Activated CD4-positive, alpha-beta T cell treated with anti-CD3 and anti-CD28 coated beads, Interleukin-2, amount 10 ng/mL, durations not matched to agents 7 days and 5 days (primary cell): Measurements from ENCODE around the gene OPTC. TPM values are rescaled to one million over a fixed set of nuclear protein-coding genes. Genes with fewer than 3 reads are reported as not detected.

ENCODE experiments used
- CTCF ChIA-PET: fragments of 350-600 bp; sonication (Branson Sonifier 250); formaldehyde crosslinking; loops from one replicate; lab custom pipeline; 2021; ENCODE audit warnings: antibody characterized with exemption; lab: Charles Lee
- POLR2A ChIA-PET: fragments of 350-600 bp; sonication (Branson Sonifier 250); formaldehyde crosslinking; loops from one replicate; lab custom pipeline; 2021; ENCODE audit warnings: antibody characterized with exemption; lab: Charles Lee
- DNase-seq: peaks from one replicate; pipeline ENCODE4 v3.0.0-alpha.2; 2020
- H3K27ac Mint-ChIP-seq: one replicate; pipeline ENCODE4 v1.8.0; 2021; ENCODE audit warnings: mild to moderate bottlenecking, moderate library complexity, mixed read lengths
- H3K27me3 Mint-ChIP-seq: one replicate; pipeline ENCODE4 v1.8.0; 2021; ENCODE audit warnings: mixed read lengths
- H3K36me3 Mint-ChIP-seq: one replicate; pipeline ENCODE4 v1.8.0; 2021; ENCODE audit warnings: low read depth, mixed read lengths
- H3K4me1 Mint-ChIP-seq: one replicate; pipeline ENCODE4 v1.8.0; 2021; ENCODE audit warnings: mixed read lengths
- H3K4me3 Mint-ChIP-seq: one replicate; pipeline ENCODE4 v1.8.0; 2021; ENCODE audit warnings: mild to moderate bottlenecking, moderate library complexity, mixed read lengths
- H3K9me3 Mint-ChIP-seq: one replicate; pipeline ENCODE4 v1.8.0; 2021; ENCODE audit warnings: mixed read lengths
- total RNA-seq, 2 experiments: library from RNA; stranded (reverse); gene quantifications; one replicate each; pipeline ENCODE4 v1.2.3, GENCODE V29; 2021

OPTC gene
- total RNA-seq, 2 experiments from 2014 or later, result not detected

GRCh38 chr1:203467550-203467921 lies 26.4 kb upstream of the OPTC start:
- no peak overlapping the region for H3K4me3 Mint-ChIP-seq
- DNase-seq, result no peak
- H3K9me3 Mint-ChIP-seq, result no peaks in the 10 kb centered on the region
- peaks cover 3% of the 10 kb centered on the region for H3K27me3 Mint-ChIP-seq
- no peak overlapping the region for H3K27ac Mint-ChIP-seq
- CTCF ChIA-PET, result no interaction called here
- POLR2A ChIA-PET, result no interaction called here
- H3K36me3 Mint-ChIP-seq, result no peaks in the 10 kb centered on the region
- H3K4me1 Mint-ChIP-seq, result no peaks in the 10 kb centered on the region

GRCh38 chr1:203468326-203468725 lies 25.6 kb upstream of the OPTC start:
- Mint-ChIP-seq H3K27ac (no peak overlapping the region), H3K27me3 (peaks cover 3% of the 10 kb centered on the region), H3K9me3 (no peaks in the 10 kb centered on the region), H3K36me3 (no peaks in the 10 kb centered on the region), H3K4me1 (no peaks in the 10 kb centered on the region), H3K4me3 (no peak overlapping the region)
- ChIA-PET POLR2A (no interaction called here), CTCF (no interaction called here)
- DNase-seq, result no peak

GRCh38 chr1:203470240-203470639 lies 23.7 kb upstream of the OPTC start:
- no peaks in the 10 kb centered on the region for H3K9me3 Mint-ChIP-seq
- no peak overlapping the region for H3K27ac Mint-ChIP-seq
- DNase-seq, result no peak
- no peak overlapping the region for H3K4me3 Mint-ChIP-seq
- peaks cover 3% of the 10 kb centered on the region for H3K27me3 Mint-ChIP-seq
- POLR2A ChIA-PET, result no interaction called here
- no peaks in the 10 kb centered on the region for H3K4me1 Mint-ChIP-seq
- H3K36me3 Mint-ChIP-seq, result no peaks in the 10 kb centered on the region
- CTCF ChIA-PET, result no interaction called here

- Mint-ChIP-seq H3K27me3 (peaks cover 9% of the 10 kb centered on the region), H3K4me1 (no peaks in the 10 kb centered on the region), H3K36me3 (no peaks in the 10 kb centered on the region), H3K4me3 (no peak overlapping the region), H3K27ac (no peak overlapping the region), H3K9me3 (no peaks in the 10 kb centered on the region)
- DNase-seq, result no peak
- ChIA-PET POLR2A (no interaction called here), CTCF (interaction anchor here (0.7 to 1.9 kb wide), 2 partner anchors 15 to 1689 kb away, joined by 3 to 4 read pairs; no protein-coding TSS in a partner anchor)
Observed at GRCh38 chr1:203471841-203472240, 22.1 kb upstream of the OPTC start.

GRCh38 chr1:203473281-203473680 lies 20.7 kb upstream of the OPTC start:
- Mint-ChIP-seq H3K36me3 (no peaks in the 10 kb centered on the region), H3K4me3 (no peak overlapping the region), H3K27me3 (peaks cover 9% of the 10 kb centered on the region), H3K9me3 (no peaks in the 10 kb centered on the region), H3K27ac (no peak overlapping the region), H3K4me1 (no peaks in the 10 kb centered on the region)
- ChIA-PET CTCF (interaction anchor here (1.9 kb wide), 1 partner anchor 14 kb away, joined by 4 read pairs; no protein-coding TSS in a partner anchor), POLR2A (no interaction called here)
- no peak for DNase-seq

- ChIA-PET CTCF (interaction anchor here (0.7 to 1.9 kb wide), 3 partner anchors 13 to 51 kb away, joined by 3 to 5 read pairs (median 4); no protein-coding TSS in a partner anchor), POLR2A (no interaction called here)
Observed at GRCh38 chr1:203473781-203474305, 20.1 kb upstream of the OPTC start.

GRCh38 chr1:203475012-203475981 lies 18.7 kb upstream of the OPTC start, which contains the start of gene PRELP:
TSS of gene PRELP (plus strand) at chr1:203475806. CDS start at chr1:203483185, 7,379 bp downstream.
- no peak within 1 kb of the TSS for H3K4me3 Mint-ChIP-seq
- POLR2A ChIA-PET, result interaction anchor here (0.6 kb wide), 1 partner anchor 135 kb away, joined by 3 read pairs; no protein-coding TSS in a partner anchor
- H3K27ac Mint-ChIP-seq, result no peak within 1 kb of the TSS
- DNase-seq, result no peak
- peaks cover 9% of the 10 kb centered on the region for H3K27me3 Mint-ChIP-seq
- no peaks in the 10 kb centered on the region for H3K36me3 Mint-ChIP-seq
- H3K4me1 Mint-ChIP-seq, result no peaks in the 10 kb centered on the region
- H3K9me3 Mint-ChIP-seq, result no peaks in the 10 kb centered on the region
- CTCF ChIA-PET, result interaction anchor here (1.3 to 4.3 kb wide), 4 partner anchors 9 to 207 kb away, joined by 3 to 16 read pairs (median 6); no protein-coding TSS in a partner anchor

More at GRCh38 chr1:203473781-203474305, 20.1 kb upstream of the OPTC start:
- H3K4me1 Mint-ChIP-seq, result no peaks in the 10 kb centered on the region
- H3K9me3 Mint-ChIP-seq, result no peaks in the 10 kb centered on the region
- H3K36me3 Mint-ChIP-seq, result no peaks in the 10 kb centered on the region
- no peak overlapping the region for H3K4me3 Mint-ChIP-seq
- no peak for DNase-seq
- peaks cover 9% of the 10 kb centered on the region for H3K27me3 Mint-ChIP-seq
- no peak overlapping the region for H3K27ac Mint-ChIP-seq

- Mint-ChIP-seq H3K9me3 (no peaks in the 10 kb centered on the region), H3K4me3 (no peak overlapping the region), H3K36me3 (no peaks in the 10 kb centered on the region), H3K4me1 (peaks cover 5% of the 10 kb centered on the region), H3K27me3 (peaks cover 9% of the 10 kb centered on the region), H3K27ac (no peak overlapping the region)
- ChIA-PET CTCF (interaction anchor here (1.5 to 4.3 kb wide), 4 partner anchors 10 to 208 kb away, joined by 3 to 21 read pairs (median 12); no protein-coding TSS in a partner anchor), POLR2A (interaction anchor here (0.6 kb wide), 1 partner anchor 136 kb away, joined by 3 read pairs; no protein-coding TSS in a partner anchor)
- DNase-seq, result no peak
Observed at GRCh38 chr1:203476216-203476814, 17.6 kb upstream of the OPTC start.

GRCh38 chr1:203477748-203478147 lies 16.2 kb upstream of the OPTC start:
- DNase-seq, result no peak
- no peak overlapping the region for H3K4me3 Mint-ChIP-seq
- ChIA-PET CTCF (interaction anchor here (0.9 to 4.3 kb wide), 6 partner anchors 10 to 210 kb away, joined by 3 to 21 read pairs (median 4); no protein-coding TSS in a partner anchor), POLR2A (no interaction called here)
- peaks cover 5% of the 10 kb centered on the region for H3K4me1 Mint-ChIP-seq
- no peak overlapping the region for H3K27ac Mint-ChIP-seq
- no peaks in the 10 kb centered on the region for H3K36me3 Mint-ChIP-seq
- H3K27me3 Mint-ChIP-seq, result peaks cover 6% of the 10 kb centered on the region
- H3K9me3 Mint-ChIP-seq, result no peaks in the 10 kb centered on the region

- Mint-ChIP-seq H3K36me3 (no peaks in the 10 kb centered on the region), H3K4me3 (no peak overlapping the region), H3K27ac (no peak overlapping the region), H3K9me3 (no peaks in the 10 kb centered on the region), H3K27me3 (peaks cover 6% of the 10 kb centered on the region), H3K4me1 (peaks cover 5% of the 10 kb centered on the region)
- no peak for DNase-seq
- ChIA-PET POLR2A (no interaction called here), CTCF (interaction anchor here (1.1 to 4.3 kb wide), 5 partner anchors 9 to 210 kb away, joined by 3 to 21 read pairs (median 3); no protein-coding TSS in a partner anchor)
Observed at GRCh38 chr1:203478231-203478630, 15.7 kb upstream of the OPTC start.

- Mint-ChIP-seq H3K36me3 (no peaks in the 10 kb centered on the region), H3K4me1 (peaks cover 5% of the 10 kb centered on the region), H3K9me3 (no peaks in the 10 kb centered on the region), H3K27ac (no peak overlapping the region), H3K4me3 (no peak overlapping the region), H3K27me3 (peaks cover 6% of the 10 kb centered on the region)
- ChIA-PET CTCF (interaction anchor here (3.3 to 4.3 kb wide), 2 partner anchors 9 to 211 kb away, joined by 16 to 21 read pairs; no protein-coding TSS in a partner anchor), POLR2A (no interaction called here)
- no peak for DNase-seq
Observed at GRCh38 chr1:203478986-203479385, 15.0 kb upstream of the OPTC start.

GRCh38 chr1:203479646-203480045 lies 14.3 kb upstream of the OPTC start:
- Mint-ChIP-seq H3K9me3 (no peaks in the 10 kb centered on the region), H3K4me1 (peaks cover 5% of the 10 kb centered on the region), H3K36me3 (no peaks in the 10 kb centered on the region), H3K27me3 (peaks cover 6% of the 10 kb centered on the region), H3K27ac (no peak overlapping the region), H3K4me3 (no peak overlapping the region)
- ChIA-PET POLR2A (no interaction called here), CTCF (interaction anchor here (1.4 to 4.3 kb wide), 3 partner anchors 8 to 212 kb away, joined by 3 to 21 read pairs (median 16); no protein-coding TSS in a partner anchor)
- no peak for DNase-seq
